Gastroesophageal sphincter (tissue), 3 donors: Measurements from ENCODE around the gene PRMT1.

ENCODE experiments used
- CTCF ChIP-seq, 4 experiments: fragments of 200-600 bp in 2 of 4; fragments of 450-650 bp in 2 of 4; sonication (generic) in 1 of 4; IDR thresholded peaks; one replicate each; pipeline ENCODE4 v1.5.1; 2017 to 2019; ENCODE audit warnings: antibody characterized with exemption in 4 of 4, mild to moderate bottlenecking in 2 of 4, moderate library complexity in 2 of 4
- EP300 ChIP-seq: sonication (generic); formaldehyde crosslinking; IDR thresholded peaks from one replicate; pipeline ENCODE4 v1.6.1; 2017; ENCODE audit warnings: antibody characterized with exemption, mild to moderate bottlenecking
- POLR2A ChIP-seq, 2 donors: fragments of 450-650 bp; IDR thresholded peaks; one replicate each; pipeline ENCODE4 v1.6.1; 2017; ENCODE audit warnings: antibody characterized with exemption in 2 of 2, mild to moderate bottlenecking in 2 of 2, moderate library complexity in 1 of 2
- POLR2AphosphoS5 ChIP-seq: sonication (generic); formaldehyde crosslinking; IDR thresholded peaks from one replicate; pipeline ENCODE4 v1.6.1; 2017; ENCODE audit warnings: antibody characterized with exemption

- TF ChIP-seq CTCF (IDR thresholded peaks at IDR 0.05) (no peak), POLR2A (IDR thresholded peaks at IDR 0.05) (peak in 1 of 2 donors; percentile 21), POLR2AphosphoS5 (no peak), EP300 (no peak)
Measured at GRCh38 chr19:49690656-49691242, 13.7 kb downstream of the PRMT1 start, which contains the start of gene CPT1C.
